SK-N-SH treated with all-trans-retinoic acid at 6 μM for 48 hours (cell line): ENCODE measurements around the gene LUZP1.

Source experiments
- ATAC-seq: fragments of 200-7000 bp; cut with Tn5 transposase; 3 replicates; pipeline ENCODE4 v1.9.1; 2020; ENCODE audit warnings: mild to moderate bottlenecking, moderate library complexity
- ARNTL ChIP-seq: fragments of 450-650 bp; formaldehyde crosslinking; IDR thresholded peaks from 2 replicates; pipeline ENCODE4 v1.5.0; 2020; ENCODE audit warnings: low read depth, mild to moderate bottlenecking, moderate library complexity, borderline replicate concordance
- BACH2 ChIP-seq: fragments of 250-450 bp; sonication (Bioruptor Pico); IDR thresholded peaks from 2 replicates; pipeline ENCODE4 v1.9.0; 2021; ENCODE audit warnings: mild to moderate bottlenecking, borderline replicate concordance
- CREB5 ChIP-seq: fragments of 250-450 bp; sonication (Bioruptor Pico); IDR thresholded peaks from 2 replicates; pipeline ENCODE4 v1.5.1; 2020; ENCODE audit warnings: low read depth, mild to moderate bottlenecking, moderate library complexity
- CSDC2 ChIP-seq: fragments of 250-450 bp; sonication (Bioruptor Pico); IDR thresholded peaks from 2 replicates; pipeline ENCODE4 v1.5.0; 2020; ENCODE audit warnings: mild to moderate bottlenecking, moderate library complexity
- CSRNP3 ChIP-seq: fragments of 250-450 bp; sonication (Bioruptor Pico); IDR thresholded peaks from 2 replicates; pipeline ENCODE4 v1.5.1; 2021; ENCODE audit warnings: mild to moderate bottlenecking, moderate library complexity
- ESRRG ChIP-seq: fragments of 250-450 bp; sonication (Bioruptor Pico); IDR thresholded peaks from 2 replicates; pipeline ENCODE4 v1.6.1; 2021; ENCODE audit warnings: mild to moderate bottlenecking
- ISL1 ChIP-seq: fragments of 250-450 bp; sonication (Bioruptor Pico); IDR thresholded peaks from 2 replicates; pipeline ENCODE4 v2.1.2; 2022; ENCODE audit warnings: mild to moderate bottlenecking, moderate library complexity
- OSR1 ChIP-seq: fragments of 250-450 bp; sonication (Bioruptor Pico); IDR thresholded peaks from 2 replicates; pipeline ENCODE4 v1.8.0; 2022; ENCODE audit warnings: moderate library complexity, mild to moderate bottlenecking, inconsistent platforms
- PPARA ChIP-seq: fragments of 250-450 bp; sonication (Bioruptor Pico); IDR thresholded peaks from 2 replicates; pipeline ENCODE4 v1.5.0; 2020; ENCODE audit warnings: mild to moderate bottlenecking, borderline replicate concordance
- RARB ChIP-seq: fragments of 250-450 bp; sonication (Bioruptor Pico); IDR thresholded peaks from 2 replicates; pipeline ENCODE4 v1.8.0; 2021; ENCODE audit warnings: mild to moderate bottlenecking, moderate library complexity
- SNAI2 ChIP-seq: fragments of 250-450 bp; sonication (Bioruptor Pico); IDR thresholded peaks from 2 replicates; pipeline ENCODE4 v1.5.0; 2020; ENCODE audit warnings: mild to moderate bottlenecking, moderate library complexity
- TCF4 ChIP-seq: fragments of 250-450 bp; sonication (Bioruptor Pico); IDR thresholded peaks from 2 replicates; pipeline ENCODE4 v1.8.0; 2021; ENCODE audit warnings: mild to moderate bottlenecking, moderate library complexity, borderline replicate concordance
- TOX ChIP-seq: fragments of 250-450 bp; sonication (Bioruptor Pico); IDR thresholded peaks from 2 replicates; pipeline ENCODE4 v1.8.0; 2021; ENCODE audit warnings: mild to moderate bottlenecking, moderate library complexity, borderline replicate concordance
- ZC3H10 ChIP-seq: fragments of 250-450 bp; sonication (Bioruptor Pico); IDR thresholded peaks from 2 replicates; pipeline ENCODE4 v1.5.1; 2021; ENCODE audit warnings: mild to moderate bottlenecking, moderate library complexity
- ZFP3 ChIP-seq: fragments of 250-450 bp; sonication (Bioruptor Pico); IDR thresholded peaks from 2 replicates; pipeline ENCODE4 v1.5.0; 2020; ENCODE audit warnings: mild to moderate bottlenecking, moderate library complexity
- ZFP30 ChIP-seq: fragments of 450-650 bp; formaldehyde crosslinking; IDR thresholded peaks from 2 replicates; pipeline ENCODE4 v1.5.0; 2022; ENCODE audit warnings: mild to moderate bottlenecking, moderate library complexity
- ZNF565 ChIP-seq: fragments of 450-650 bp; formaldehyde crosslinking; conservative IDR thresholded peaks from 2 replicates; pipeline ENCODE4 v1.5.0; 2020; ENCODE audit warnings: low read depth, mild to moderate bottlenecking, moderate library complexity
- ZNF70 ChIP-seq: fragments of 450-650 bp; formaldehyde crosslinking; IDR thresholded peaks from 2 replicates; pipeline ENCODE4 v1.5.0; 2020; ENCODE audit warnings: mild to moderate bottlenecking, moderate library complexity
- ZNF8 ChIP-seq: fragments of 450-650 bp; formaldehyde crosslinking; IDR thresholded peaks from 2 replicates; pipeline ENCODE4 v1.5.0; 2020; ENCODE audit warnings: mild to moderate bottlenecking, moderate library complexity
- TF ChIP-seq, protein P1 (sequence below): fragments of 250-450 bp; sonication (Bioruptor Pico); IDR thresholded peaks from 2 replicates; pipeline ENCODE4 v1.8.0; 2020; ENCODE audit warnings: mild to moderate bottlenecking, moderate library complexity, borderline replicate concordance
- TF ChIP-seq, protein P2 (sequence below): fragments of 250-450 bp; sonication (Bioruptor Pico); IDR thresholded peaks from 2 replicates; pipeline ENCODE4 v1.5.0; 2020; ENCODE audit warnings: mild to moderate bottlenecking, moderate library complexity

The LUZP1 gene

GRCh38 chr1:23132033-23132432 lies 36.6 kb downstream of the LUZP1 start:
- no peak for ATAC-seq
- no peak for TF ChIP-seq CREB5 (CRISPR knock-in tag)
- TF ChIP-seq, protein P1, sequence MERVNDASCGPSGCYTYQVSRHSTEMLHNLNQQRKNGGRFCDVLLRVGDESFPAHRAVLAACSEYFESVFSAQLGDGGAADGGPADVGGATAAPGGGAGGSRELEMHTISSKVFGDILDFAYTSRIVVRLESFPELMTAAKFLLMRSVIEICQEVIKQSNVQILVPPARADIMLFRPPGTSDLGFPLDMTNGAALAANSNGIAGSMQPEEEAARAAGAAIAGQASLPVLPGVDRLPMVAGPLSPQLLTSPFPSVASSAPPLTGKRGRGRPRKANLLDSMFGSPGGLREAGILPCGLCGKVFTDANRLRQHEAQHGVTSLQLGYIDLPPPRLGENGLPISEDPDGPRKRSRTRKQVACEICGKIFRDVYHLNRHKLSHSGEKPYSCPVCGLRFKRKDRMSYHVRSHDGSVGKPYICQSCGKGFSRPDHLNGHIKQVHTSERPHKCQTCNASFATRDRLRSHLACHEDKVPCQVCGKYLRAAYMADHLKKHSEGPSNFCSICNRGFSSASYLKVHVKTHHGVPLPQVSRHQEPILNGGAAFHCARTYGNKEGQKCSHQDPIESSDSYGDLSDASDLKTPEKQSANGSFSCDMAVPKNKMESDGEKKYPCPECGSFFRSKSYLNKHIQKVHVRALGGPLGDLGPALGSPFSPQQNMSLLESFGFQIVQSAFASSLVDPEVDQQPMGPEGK (CRISPR knock-in tag): no peak

DNA sequence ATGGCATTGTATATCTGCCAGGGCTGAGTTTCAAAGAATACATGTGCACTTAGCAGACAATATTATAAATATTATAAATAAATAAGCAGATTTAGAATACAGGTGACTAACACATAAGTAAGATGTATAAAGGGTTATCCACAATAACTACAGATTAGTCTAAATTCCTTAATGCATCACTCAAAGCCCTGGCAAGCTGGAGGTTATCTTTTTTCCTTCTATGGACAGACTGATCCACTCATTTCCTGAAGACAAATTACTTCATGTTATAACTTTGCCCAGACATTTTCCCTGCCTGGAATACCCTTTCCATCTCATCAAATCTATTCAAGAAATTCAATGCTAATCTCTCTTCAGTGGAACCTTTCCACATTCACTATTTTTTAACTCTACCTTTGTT lies 38.8 kb downstream of the LUZP1 start:
- ATAC-seq: peak; percentile 45; the same call in 2 of the 3 replicates

GRCh38 chr1:23126801-23127200 lies 41.9 kb downstream of the LUZP1 start:
- ATAC-seq: peak; percentile 24
- TF ChIP-seq ZNF565 (CRISPR knock-in tag) (no peak), ZNF8 (CRISPR knock-in tag) (no peak), TCF4 (CRISPR knock-in tag) (no peak), OSR1 (CRISPR knock-in tag) (no peak), ARNTL (CRISPR knock-in tag) (no peak), CSRNP3 (CRISPR knock-in tag) (no peak), PPARA (CRISPR knock-in tag) (no peak), ZNF70 (CRISPR knock-in tag) (no peak), CREB5 (CRISPR knock-in tag) (no peak)
- TF ChIP-seq, protein P2, sequence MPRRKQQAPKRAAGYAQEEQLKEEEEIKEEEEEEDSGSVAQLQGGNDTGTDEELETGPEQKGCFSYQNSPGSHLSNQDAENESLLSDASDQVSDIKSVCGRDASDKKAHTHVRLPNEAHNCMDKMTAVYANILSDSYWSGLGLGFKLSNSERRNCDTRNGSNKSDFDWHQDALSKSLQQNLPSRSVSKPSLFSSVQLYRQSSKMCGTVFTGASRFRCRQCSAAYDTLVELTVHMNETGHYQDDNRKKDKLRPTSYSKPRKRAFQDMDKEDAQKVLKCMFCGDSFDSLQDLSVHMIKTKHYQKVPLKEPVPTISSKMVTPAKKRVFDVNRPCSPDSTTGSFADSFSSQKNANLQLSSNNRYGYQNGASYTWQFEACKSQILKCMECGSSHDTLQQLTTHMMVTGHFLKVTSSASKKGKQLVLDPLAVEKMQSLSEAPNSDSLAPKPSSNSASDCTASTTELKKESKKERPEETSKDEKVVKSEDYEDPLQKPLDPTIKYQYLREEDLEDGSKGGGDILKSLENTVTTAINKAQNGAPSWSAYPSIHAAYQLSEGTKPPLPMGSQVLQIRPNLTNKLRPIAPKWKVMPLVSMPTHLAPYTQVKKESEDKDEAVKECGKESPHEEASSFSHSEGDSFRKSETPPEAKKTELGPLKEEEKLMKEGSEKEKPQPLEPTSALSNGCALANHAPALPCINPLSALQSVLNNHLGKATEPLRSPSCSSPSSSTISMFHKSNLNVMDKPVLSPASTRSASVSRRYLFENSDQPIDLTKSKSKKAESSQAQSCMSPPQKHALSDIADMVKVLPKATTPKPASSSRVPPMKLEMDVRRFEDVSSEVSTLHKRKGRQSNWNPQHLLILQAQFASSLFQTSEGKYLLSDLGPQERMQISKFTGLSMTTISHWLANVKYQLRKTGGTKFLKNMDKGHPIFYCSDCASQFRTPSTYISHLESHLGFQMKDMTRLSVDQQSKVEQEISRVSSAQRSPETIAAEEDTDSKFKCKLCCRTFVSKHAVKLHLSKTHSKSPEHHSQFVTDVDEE (CRISPR knock-in tag): no peak

More for the DNA sequence above, 38.8 kb downstream of the LUZP1 start:
- TF ChIP-seq TOX (CRISPR knock-in tag): no peak
- TF ChIP-seq ZFP30 (CRISPR knock-in tag): no peak
- TF ChIP-seq OSR1 (CRISPR knock-in tag): no peak
- no peak for TF ChIP-seq CSRNP3 (CRISPR knock-in tag)
- no peak for TF ChIP-seq BACH2 (CRISPR knock-in tag)
- TF ChIP-seq PPARA (CRISPR knock-in tag): no peak
- no peak for TF ChIP-seq ZC3H10
- TF ChIP-seq ESRRG (CRISPR knock-in tag): no peak
- no peak for TF ChIP-seq RARB
- TF ChIP-seq SNAI2 (CRISPR knock-in tag): no peak
- no peak for TF ChIP-seq ZFP3 (CRISPR knock-in tag)
- TF ChIP-seq ZNF8 (CRISPR knock-in tag): no peak
- TF ChIP-seq, protein P2 (CRISPR knock-in tag): no peak
- no peak for TF ChIP-seq ARNTL (CRISPR knock-in tag)
- no peak for TF ChIP-seq CSDC2 (CRISPR knock-in tag)
- TF ChIP-seq ISL1 (CRISPR knock-in tag): no peak
- TF ChIP-seq ZNF565 (CRISPR knock-in tag): no peak
- no peak for TF ChIP-seq CREB5 (CRISPR knock-in tag)
